ENCODE results near the gene NEK11.

GRCh38 chr3:131394400-131394799, 367.7 kb downstream of the NEK11 start:
- no peak for TF ChIP-seq CTCF (IDR thresholded peaks at IDR 0.05)
- no peak for TF ChIP-seq POLR2AphosphoS5 (IDR thresholded peaks at IDR 0.05; ENCODE audit: low read depth, low read length)
- TF ChIP-seq TCF7L2 (IDR thresholded peaks at IDR 0.05; ENCODE audit: low read depth, low read length), result no peak
- TF ChIP-seq, protein P1, sequence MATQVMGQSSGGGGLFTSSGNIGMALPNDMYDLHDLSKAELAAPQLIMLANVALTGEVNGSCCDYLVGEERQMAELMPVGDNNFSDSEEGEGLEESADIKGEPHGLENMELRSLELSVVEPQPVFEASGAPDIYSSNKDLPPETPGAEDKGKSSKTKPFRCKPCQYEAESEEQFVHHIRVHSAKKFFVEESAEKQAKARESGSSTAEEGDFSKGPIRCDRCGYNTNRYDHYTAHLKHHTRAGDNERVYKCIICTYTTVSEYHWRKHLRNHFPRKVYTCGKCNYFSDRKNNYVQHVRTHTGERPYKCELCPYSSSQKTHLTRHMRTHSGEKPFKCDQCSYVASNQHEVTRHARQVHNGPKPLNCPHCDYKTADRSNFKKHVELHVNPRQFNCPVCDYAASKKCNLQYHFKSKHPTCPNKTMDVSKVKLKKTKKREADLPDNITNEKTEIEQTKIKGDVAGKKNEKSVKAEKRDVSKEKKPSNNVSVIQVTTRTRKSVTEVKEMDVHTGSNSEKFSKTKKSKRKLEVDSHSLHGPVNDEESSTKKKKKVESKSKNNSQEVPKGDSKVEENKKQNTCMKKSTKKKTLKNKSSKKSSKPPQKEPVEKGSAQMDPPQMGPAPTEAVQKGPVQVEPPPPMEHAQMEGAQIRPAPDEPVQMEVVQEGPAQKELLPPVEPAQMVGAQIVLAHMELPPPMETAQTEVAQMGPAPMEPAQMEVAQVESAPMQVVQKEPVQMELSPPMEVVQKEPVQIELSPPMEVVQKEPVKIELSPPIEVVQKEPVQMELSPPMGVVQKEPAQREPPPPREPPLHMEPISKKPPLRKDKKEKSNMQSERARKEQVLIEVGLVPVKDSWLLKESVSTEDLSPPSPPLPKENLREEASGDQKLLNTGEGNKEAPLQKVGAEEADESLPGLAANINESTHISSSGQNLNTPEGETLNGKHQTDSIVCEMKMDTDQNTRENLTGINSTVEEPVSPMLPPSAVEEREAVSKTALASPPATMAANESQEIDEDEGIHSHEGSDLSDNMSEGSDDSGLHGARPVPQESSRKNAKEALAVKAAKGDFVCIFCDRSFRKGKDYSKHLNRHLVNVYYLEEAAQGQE (IDR thresholded peaks at IDR 0.05; ENCODE audit: insufficient read depth in 1 of 2, low read depth in 2 of 2, low read length in 1 of 2), result no peak
- TF ChIP-seq SIN3A (IDR thresholded peaks at IDR 0.05; ENCODE audit: borderline replicate concordance, insufficient read depth, low read depth, low read length), result no peak

Data from Panc1 (cell line).